Calu3 (cell line): ENCODE data around the gene NCKAP5L. TPM values are rescaled to one million over a fixed set of nuclear protein-coding genes. Genes with fewer than 3 reads are reported as not detected.

Experiments used
- BruUV-seq: library from RNA; stranded (reverse); fragments of 400-500 nt; replicated peaks from 2 replicates; lab custom pipeline; 2021; lab: Mats Ljungman, UMichigan
- CTCF ChIA-PET: fragments of 300-600 bp; sonication (Branson Sonifier 250); formaldehyde crosslinking; loops from one replicate; lab custom pipeline; 2022; ENCODE audit warnings: antibody characterized with exemption; lab: Charles Lee
- DNase-seq: peaks from one replicate; pipeline ENCODE4 v3.0.0; 2022
- H3K27ac Mint-ChIP-seq: one replicate; pipeline ENCODE4 v1.8.0; 2022; ENCODE audit warnings: mixed read lengths; ENCODE audit not compliant: unreplicated experiment
- H3K27me3 Mint-ChIP-seq: one replicate; pipeline ENCODE4 v1.8.0; 2022; ENCODE audit warnings: mixed read lengths; ENCODE audit not compliant: unreplicated experiment
- H3K36me3 Mint-ChIP-seq: one replicate; pipeline ENCODE4 v1.8.0; 2022; ENCODE audit warnings: mild to moderate bottlenecking, moderate library complexity, mixed read lengths; ENCODE audit not compliant: insufficient read depth, unreplicated experiment
- H3K4me1 Mint-ChIP-seq: one replicate; pipeline ENCODE4 v1.8.0; 2022; ENCODE audit warnings: mild to moderate bottlenecking, low read depth, mixed read lengths; ENCODE audit not compliant: unreplicated experiment
- H3K4me3 Mint-ChIP-seq: one replicate; pipeline ENCODE4 v1.8.0; 2022; ENCODE audit warnings: mild to moderate bottlenecking, low read depth, moderate library complexity, mixed read lengths; ENCODE audit not compliant: unreplicated experiment
- H3K9me3 Mint-ChIP-seq: one replicate; pipeline ENCODE4 v1.8.0; 2022; ENCODE audit warnings: low read depth, mixed read lengths; ENCODE audit not compliant: unreplicated experiment
- CTCF ChIP-seq: fragments of 200-600 bp; IDR thresholded peaks from one replicate; pipeline ENCODE4 v1.8.0; 2022; ENCODE audit warnings: antibody characterized with exemption; ENCODE audit not compliant: unreplicated experiment
- intact Hi-C: fragments of 100-400 bp; cut with micrococcal nuclease; formaldehyde crosslinking; loops from one replicate; pipeline ENCODE4 v1.10.0; 2022; ENCODE audit not compliant: unreplicated experiment
- total RNA-seq: library from RNA; stranded (reverse); gene quantifications from 2 replicates; pipeline ENCODE4 v1.2.3, GENCODE V29; 2022

The NCKAP5L gene
- total RNA-seq, 1 experiment from 2014 or later = 10.0 TPM

- DNase-seq = no peak
- Mint-ChIP-seq H3K27me3 (no peaks in the 10 kb centered on the region), H3K27ac (no peak overlapping the region), H3K9me3 (no peaks in the 10 kb centered on the region), H3K36me3 (peaks cover 11% of the 10 kb centered on the region), H3K4me1 (no peaks in the 10 kb centered on the region), H3K4me3 (no peak overlapping the region)
- no peak for TF ChIP-seq CTCF
- BruUV-seq = no TSS peak
- CTCF ChIA-PET = interaction anchor here (0.6 kb wide), 1 partner anchor 713 kb away, joined by 3 read pairs; no protein-coding TSS in a partner anchor
- intact Hi-C loops = no loop called here
These were observed 24.3 kb downstream of the NCKAP5L start for GRCh38 chr12:49803693-49804450.

- CTCF ChIA-PET = no interaction called here
- no TSS peak for BruUV-seq
- intact Hi-C loops = no loop called here
These were observed 26.8 kb downstream of the NCKAP5L start for GRCh38 chr12:49801141-49802063.

GRCh38 chr12:49800421-49801140 lies 27.6 kb downstream of the NCKAP5L start:
- Mint-ChIP-seq H3K4me3 (no peak overlapping the region), H3K9me3 (no peaks in the 10 kb centered on the region), H3K27ac (no peak overlapping the region), H3K27me3 (no peaks in the 10 kb centered on the region), H3K4me1 (no peaks in the 10 kb centered on the region), H3K36me3 (peaks cover 15% of the 10 kb centered on the region)
- BruUV-seq = no TSS peak
- no peak for TF ChIP-seq CTCF
- intact Hi-C loops = no loop called here
- DNase-seq = no peak
- CTCF ChIA-PET = no interaction called here

More at GRCh38 chr12:49801141-49802063, 26.8 kb downstream of the NCKAP5L start:
- no peak for TF ChIP-seq CTCF
- no peaks in the 10 kb centered on the region for H3K4me1 Mint-ChIP-seq
- H3K4me3 Mint-ChIP-seq = no peak overlapping the region
- H3K36me3 Mint-ChIP-seq = peaks cover 15% of the 10 kb centered on the region
- no peaks in the 10 kb centered on the region for H3K9me3 Mint-ChIP-seq
- no peak overlapping the region for H3K27ac Mint-ChIP-seq
- H3K27me3 Mint-ChIP-seq = no peaks in the 10 kb centered on the region
- DNase-seq = no peak

GRCh38 chr12:49798934-49799333 lies 29.3 kb downstream of the NCKAP5L start:
- Mint-ChIP-seq H3K4me3 (no peak overlapping the region), H3K36me3 (peaks cover 15% of the 10 kb centered on the region), H3K27me3 (no peaks in the 10 kb centered on the region), H3K9me3 (no peaks in the 10 kb centered on the region), H3K27ac (no peak overlapping the region), H3K4me1 (no peaks in the 10 kb centered on the region)
- intact Hi-C loops = no loop called here
- DNase-seq = no peak
- BruUV-seq = no TSS peak
- TF ChIP-seq CTCF = no peak
- CTCF ChIA-PET = no interaction called here
